HCT116 (cell line): ENCODE data around the gene COL18A1. TPM values are rescaled to one million over a fixed set of nuclear protein-coding genes. Genes with fewer than 3 reads are reported as not detected.

Experiments
- ATAC-seq: fragments of 200-7000 bp; cut with Tn5 transposase; 2 replicates; pipeline ENCODE4 v1.9.1; 2020; ENCODE audit warnings: mild to moderate bottlenecking, moderate library complexity
- BruUV-seq: library from RNA; stranded (reverse); fragments of 400-500 nt; replicated peaks from 2 replicates; lab custom pipeline; 2021; lab: Mats Ljungman, UMichigan
- CTCF ChIA-PET: fragments of 300-600 bp; sonication (Branson Sonifier 250); formaldehyde crosslinking; loops from one replicate; lab custom pipeline; 2021; ENCODE audit warnings: antibody characterized with exemption; lab: Charles Lee
- POLR2A ChIA-PET: fragments of 300-600, 350-600 bp; sonication (Branson Sonifier 250); formaldehyde crosslinking; loops from one replicate; lab custom pipeline; 2021; ENCODE audit warnings: antibody characterized with exemption; lab: Charles Lee
- RAD21 ChIA-PET, 2 experiments: fragments of 300-600 bp; sonication (Branson Sonifier 250); formaldehyde crosslinking; loops; one replicate each; lab custom pipeline; 2023; ENCODE audit warnings: low total read pairs in 2 of 2; ENCODE audit not compliant: uncharacterized antibody in 2 of 2, unreplicated experiment in 2 of 2, low non-redundant PET in 1 of 2; lab: Charles Lee
- DNase-seq: peaks from one replicate; pipeline ENCODE4 v3.0.0-alpha.2; 2010; ENCODE audit warnings: low read depth, low spot score
- H2AFZ ChIP-seq: fragments of 200-600 bp; shearing (Covaris generic), sonication (generic); 2 replicates; pipeline ENCODE4 v1.6.1; 2017; ENCODE audit warnings: low read depth, mixed run types, mixed read lengths, antibody characterized with exemption, low read length; ENCODE audit not compliant: poor library complexity, severe bottlenecking
- H3K27ac ChIP-seq: 2 replicates; pipeline ENCODE4 v1.5.1; 2012; ENCODE audit warnings: low read depth, low read length
- H3K27me3 ChIP-seq: fragments of 200-600 bp; sonication (generic); 2 replicates; pipeline ENCODE4 v1.6.1; 2016; ENCODE audit warnings: mixed run types, low read length, mixed read lengths; ENCODE audit not compliant: insufficient read depth
- H3K36me3 ChIP-seq, 2 experiments: fragments of 200-500 bp in 1 of 2; fragments of 200-600 bp in 1 of 2; sonication (Bioruptor generic) in 1 of 2; sonication (generic) in 1 of 2; 2 replicates each; pipeline versions ENCODE4 v1.5.1 to v1.6.1; 2014 to 2016; ENCODE audit warnings: low read length in 2 of 2, inconsistent platforms in 1 of 2, mixed read lengths in 1 of 2, mixed run types in 1 of 2; ENCODE audit not compliant: insufficient read depth in 2 of 2, control insufficient read depth in 1 of 2
- H3K4me1 ChIP-seq, 2 experiments: fragments of 200-600 bp in 1 of 2; sonication (generic) in 1 of 2; 2 replicates each; pipeline versions ENCODE4 v1.5.1 to v1.6.1; 2012 to 2017; ENCODE audit warnings: low read length in 2 of 2, inconsistent platforms in 1 of 2, mild to moderate bottlenecking in 1 of 2, mixed read lengths in 1 of 2, mixed run types in 1 of 2, moderate library complexity in 1 of 2; ENCODE audit not compliant: insufficient read depth in 2 of 2, control insufficient read depth in 1 of 2
- H3K4me2 ChIP-seq: fragments of 200-600 bp; sonication (generic); 2 replicates; pipeline ENCODE4 v1.6.1; 2017; ENCODE audit warnings: mixed run types, low read length, mixed read lengths
- H3K4me3 ChIP-seq, 2 experiments: fragments of 200-600 bp in 1 of 2; sonication (generic) in 1 of 2; replicated peaks in 1 of 2; 2 replicates each; pipeline ENCODE4 v1.5.1; 2011 to 2016; ENCODE audit warnings: low read length in 2 of 2, control low read depth in 1 of 2, low read depth in 1 of 2, mild to moderate bottlenecking in 1 of 2, mixed read lengths in 1 of 2, mixed run types in 1 of 2
- H3K79me2 ChIP-seq: fragments of 200-600 bp; sonication (generic); 2 replicates; pipeline ENCODE4 v1.6.1; 2017; ENCODE audit warnings: mild to moderate bottlenecking, mixed run types, low read length, moderate library complexity, mixed read lengths; ENCODE audit not compliant: insufficient read depth
- H3K9ac ChIP-seq: fragments of 200-600 bp; sonication (generic); 2 replicates; pipeline ENCODE4 v1.6.1; 2016; ENCODE audit warnings: low read length, mixed read lengths
- H3K9me2 ChIP-seq: fragments of 200-600 bp; sonication (generic), shearing (Covaris generic); 2 replicates; pipeline ENCODE4 v1.6.1; 2017; ENCODE audit warnings: mixed run types, mild to moderate bottlenecking, moderate library complexity; ENCODE audit not compliant: insufficient read depth
- H3K9me3 ChIP-seq, 2 experiments: fragments of 200-500 bp in 1 of 2; fragments of 200-600 bp in 1 of 2; sonication (Bioruptor generic) in 1 of 2; sonication (generic) in 1 of 2; 2 replicates each; pipeline ENCODE4 v1.6.1; 2014 to 2017; ENCODE audit warnings: low read length in 2 of 2, mixed read lengths in 2 of 2, inconsistent platforms in 1 of 2, low read depth in 1 of 2, mild to moderate bottlenecking in 1 of 2, mixed run types in 1 of 2, moderate library complexity in 1 of 2; ENCODE audit not compliant: control insufficient read depth in 1 of 2, insufficient read depth in 1 of 2
- H4K20me1 ChIP-seq: fragments of 200-600 bp; sonication (generic), shearing (Covaris generic); 2 replicates; pipeline ENCODE4 v1.6.1; 2017; ENCODE audit warnings: mixed run types, mild to moderate bottlenecking, moderate library complexity; ENCODE audit not compliant: insufficient read depth
- CTCF ChIP-seq, 3 experiments: fragments of 200-600 bp in 1 of 3; sonication (generic) in 1 of 3; IDR thresholded peaks in 2 of 3; conservative IDR thresholded peaks in 1 of 3; 2 replicates each; pipeline ENCODE4 v1.5.1; 2012 to 2017; ENCODE audit warnings: low read depth in 2 of 3, low read length in 2 of 3, antibody characterized with exemption in 1 of 3, borderline replicate concordance in 1 of 3, control low read depth in 1 of 3, mild to moderate bottlenecking in 1 of 3, mixed read lengths in 1 of 3, mixed run types in 1 of 3, moderate library complexity in 1 of 3; ENCODE audit not compliant: insufficient read depth in 1 of 3
- ELF1 ChIP-seq: IDR thresholded peaks from 2 replicates; pipeline ENCODE4 v1.6.1; 2012; ENCODE audit warnings: low read depth, borderline replicate concordance
- EZH2phosphoT487 ChIP-seq: fragments of 200-600 bp; IDR thresholded peaks from 2 replicates; pipeline ENCODE4 v1.6.1; 2018; ENCODE audit warnings: antibody characterized with exemption, borderline replicate concordance
- FOSL1 ChIP-seq: IDR thresholded peaks from 2 replicates; pipeline ENCODE4 v1.6.1; 2012; ENCODE audit warnings: low read depth
- JUND ChIP-seq: IDR thresholded peaks from 2 replicates; pipeline ENCODE4 v1.6.1; 2012
- MAX ChIP-seq: IDR thresholded peaks from 2 replicates; pipeline ENCODE4 v1.6.1; 2012
- RAD21 ChIP-seq: IDR thresholded peaks from 2 replicates; pipeline ENCODE4 v1.6.1; 2012; ENCODE audit warnings: low read depth, mild to moderate bottlenecking
- SIN3A ChIP-seq: IDR thresholded peaks from 2 replicates; pipeline ENCODE4 v1.6.1; 2012; ENCODE audit warnings: low read depth
- SP1 ChIP-seq: IDR thresholded peaks from 2 replicates; pipeline ENCODE4 v1.6.1; 2012; ENCODE audit warnings: low read depth
- TCF7L2 ChIP-seq: IDR thresholded peaks from 2 replicates; pipeline ENCODE4 v1.7.0; 2011; ENCODE audit warnings: borderline replicate concordance, inconsistent platforms; ENCODE audit not compliant: insufficient read depth, insufficient read length; ENCODE audit errors: extremely low read depth
- YY1 ChIP-seq: IDR thresholded peaks from 2 replicates; pipeline ENCODE4 v1.6.1; 2011; ENCODE audit warnings: low read length, low read depth, moderate library complexity, mild to moderate bottlenecking; ENCODE audit not compliant: insufficient replicate concordance; ENCODE audit errors: extremely low read depth
- ZBTB33 ChIP-seq: IDR thresholded peaks from 2 replicates; pipeline ENCODE4 v1.6.1; 2011; ENCODE audit warnings: mild to moderate bottlenecking, low read length, moderate library complexity; ENCODE audit not compliant: insufficient replicate concordance; ENCODE audit errors: extremely low read depth
- ZFX ChIP-seq: fragments of 450-650 bp; IDR thresholded peaks from 2 replicates; pipeline ENCODE4 v1.6.1; 2017
- intact Hi-C: fragments of 100-400 bp; cut with micrococcal nuclease; formaldehyde crosslinking; loops from 2 replicates; pipeline ENCODE4 v1.10.0; 2022
- total RNA-seq: library from RNA; stranded (reverse); gene quantifications from one replicate; pipeline ENCODE4 v1.2.1, GENCODE V29; 2021; ENCODE audit not compliant: unreplicated experiment
- TF ChIP-seq, protein P1 (sequence below): IDR thresholded peaks from 2 replicates; pipeline ENCODE4 v1.6.1; 2012; ENCODE audit warnings: low read depth
- TF ChIP-seq, protein P2 (sequence below): IDR thresholded peaks from 2 replicates; pipeline ENCODE4 v1.6.1; 2012

Gene COL18A1
- total RNA-seq, 1 experiment from 2014 or later = 59.5 TPM

DNA sequence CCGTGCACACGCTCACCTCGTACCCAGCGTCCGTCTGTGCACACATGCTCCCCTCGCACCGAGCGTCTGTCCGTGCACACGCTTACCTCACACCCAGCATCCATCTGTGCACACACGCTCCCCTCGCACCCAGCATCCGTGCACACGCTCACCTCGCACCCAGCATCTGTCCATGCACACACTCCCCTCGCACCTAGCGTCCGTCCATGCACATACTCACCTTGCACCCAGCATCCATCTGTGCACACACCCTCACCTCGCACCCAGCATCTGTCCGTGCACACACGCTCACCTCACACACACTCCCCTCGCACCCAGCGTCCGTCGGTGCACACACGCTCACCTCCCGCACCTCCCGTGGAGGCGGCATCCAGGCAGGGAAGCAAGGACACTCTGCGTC is 24.4 kb upstream of the COL18A1 start:
- Histone ChIP-seq H3K4me2 (no peak overlapping the region), H3K27ac (no peak overlapping the region), H3K9me3 (no peaks in the 10 kb centered on the region), H2AFZ (no peak overlapping the region), H3K79me2 (no peaks in the 10 kb centered on the region), H3K36me3 (no peaks in the 10 kb centered on the region), H3K9ac (no peak overlapping the region), H4K20me1 (no peaks in the 10 kb centered on the region), H3K9me2 (no peaks in the 10 kb centered on the region), H3K4me1 (no peaks in the 10 kb centered on the region; a peak in 1 of 4 replicates), H3K27me3 (no peaks in the 10 kb centered on the region), H3K4me3 (no peak overlapping the region)
- TF ChIP-seq YY1 (no peak), EZH2phosphoT487 (no peak), CTCF (IDR thresholded peaks at IDR 0.05 in 2 of 3, conservative IDR thresholded peaks at IDR 0.05 in 1 of 3; ENCODE audit: borderline replicate concordance in 1 of 3, insufficient read depth in 1 of 3, low read depth in 2 of 3, low read length in 2 of 3) (no peak), ZFX (no peak), ELF1 (no peak), ZBTB33 (no peak), RAD21 (no peak), SP1 (no peak), MAX (no peak), FOSL1 (no peak), TCF7L2 (no peak), SIN3A (no peak), JUND (no peak)
- TF ChIP-seq, protein P1, sequence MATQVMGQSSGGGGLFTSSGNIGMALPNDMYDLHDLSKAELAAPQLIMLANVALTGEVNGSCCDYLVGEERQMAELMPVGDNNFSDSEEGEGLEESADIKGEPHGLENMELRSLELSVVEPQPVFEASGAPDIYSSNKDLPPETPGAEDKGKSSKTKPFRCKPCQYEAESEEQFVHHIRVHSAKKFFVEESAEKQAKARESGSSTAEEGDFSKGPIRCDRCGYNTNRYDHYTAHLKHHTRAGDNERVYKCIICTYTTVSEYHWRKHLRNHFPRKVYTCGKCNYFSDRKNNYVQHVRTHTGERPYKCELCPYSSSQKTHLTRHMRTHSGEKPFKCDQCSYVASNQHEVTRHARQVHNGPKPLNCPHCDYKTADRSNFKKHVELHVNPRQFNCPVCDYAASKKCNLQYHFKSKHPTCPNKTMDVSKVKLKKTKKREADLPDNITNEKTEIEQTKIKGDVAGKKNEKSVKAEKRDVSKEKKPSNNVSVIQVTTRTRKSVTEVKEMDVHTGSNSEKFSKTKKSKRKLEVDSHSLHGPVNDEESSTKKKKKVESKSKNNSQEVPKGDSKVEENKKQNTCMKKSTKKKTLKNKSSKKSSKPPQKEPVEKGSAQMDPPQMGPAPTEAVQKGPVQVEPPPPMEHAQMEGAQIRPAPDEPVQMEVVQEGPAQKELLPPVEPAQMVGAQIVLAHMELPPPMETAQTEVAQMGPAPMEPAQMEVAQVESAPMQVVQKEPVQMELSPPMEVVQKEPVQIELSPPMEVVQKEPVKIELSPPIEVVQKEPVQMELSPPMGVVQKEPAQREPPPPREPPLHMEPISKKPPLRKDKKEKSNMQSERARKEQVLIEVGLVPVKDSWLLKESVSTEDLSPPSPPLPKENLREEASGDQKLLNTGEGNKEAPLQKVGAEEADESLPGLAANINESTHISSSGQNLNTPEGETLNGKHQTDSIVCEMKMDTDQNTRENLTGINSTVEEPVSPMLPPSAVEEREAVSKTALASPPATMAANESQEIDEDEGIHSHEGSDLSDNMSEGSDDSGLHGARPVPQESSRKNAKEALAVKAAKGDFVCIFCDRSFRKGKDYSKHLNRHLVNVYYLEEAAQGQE = no peak
- TF ChIP-seq, protein P2, sequence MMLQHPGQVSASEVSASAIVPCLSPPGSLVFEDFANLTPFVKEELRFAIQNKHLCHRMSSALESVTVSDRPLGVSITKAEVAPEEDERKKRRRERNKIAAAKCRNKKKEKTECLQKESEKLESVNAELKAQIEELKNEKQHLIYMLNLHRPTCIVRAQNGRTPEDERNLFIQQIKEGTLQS = no peak
- ChIA-PET CTCF (no interaction called here), POLR2A (no interaction called here), RAD21 (no interaction called here)
- no TSS peak for BruUV-seq
- DNase-seq = no peak
- intact Hi-C loops = no loop called here
- ATAC-seq = no peak
